ENCODE measurements around the gene TLE6.

Gene TLE6

GRCh38 chr19:3015126-3016057 lies 38.0 kb downstream of the TLE6 start:
- Histone ChIP-seq H3K4me2 (ENCODE audit: low read length) (no peak overlapping the region), H3K9me3 (ENCODE audit: control insufficient read depth, insufficient read depth, low read length) (no peaks in the 10 kb centered on the region), H3K4me3 (ENCODE audit: low read length) (no peak overlapping the region), H3K9me2 (replicated peaks; ENCODE audit: control insufficient read depth, low read length) (no peaks in the 10 kb centered on the region), H4K20me1 (ENCODE audit: control insufficient read depth, insufficient read depth, low read depth, low read length) (no peaks in the 10 kb centered on the region), H3K79me2 (ENCODE audit: control insufficient read depth, low read length) (no peaks in the 10 kb centered on the region), H3K4me1 (ENCODE audit: control insufficient read depth, low read length) (no peaks in the 10 kb centered on the region), H3K36me3 (ENCODE audit: control insufficient read depth, low read length) (no peaks in the 10 kb centered on the region), H3F3A (ENCODE audit: control insufficient read depth, insufficient read depth) (no peaks in the 10 kb centered on the region), H3K27ac (ENCODE audit: low read depth, low read length) (no peak overlapping the region), H3K27me3 (ENCODE audit: control insufficient read depth, low read length) (no peaks in the 10 kb centered on the region)
- TF ChIP-seq CTCF (IDR thresholded peaks at IDR 0.05; ENCODE audit: low read depth, low read length, poor library complexity, severe bottlenecking) (no peak), EZH2phosphoT487 (IDR thresholded peaks at IDR 0.05; ENCODE audit: borderline replicate concordance, low read length) (no peak)

GRCh38 chr19:3017923-3018322 lies 40.6 kb downstream of the TLE6 start:
- Histone ChIP-seq H3K79me2 (ENCODE audit: control insufficient read depth, low read length) (no peaks in the 10 kb centered on the region), H3K9me2 (replicated peaks; ENCODE audit: control insufficient read depth, low read length) (no peaks in the 10 kb centered on the region), H3K4me3 (ENCODE audit: low read length) (no peak overlapping the region), H3K27ac (ENCODE audit: low read depth, low read length) (no peak overlapping the region), H3K4me2 (ENCODE audit: low read length) (no peak overlapping the region), H3K27me3 (ENCODE audit: control insufficient read depth, low read length) (no peaks in the 10 kb centered on the region), H3K9me3 (ENCODE audit: control insufficient read depth, insufficient read depth, low read length) (no peaks in the 10 kb centered on the region), H3F3A (ENCODE audit: control insufficient read depth, insufficient read depth) (no peaks in the 10 kb centered on the region), H3K36me3 (ENCODE audit: control insufficient read depth, low read length) (no peaks in the 10 kb centered on the region), H4K20me1 (ENCODE audit: control insufficient read depth, insufficient read depth, low read depth, low read length) (no peaks in the 10 kb centered on the region), H3K4me1 (ENCODE audit: control insufficient read depth, low read length) (peaks cover 3% of the 10 kb centered on the region; the same call in 1 of the 2 replicates)
- TF ChIP-seq EZH2phosphoT487 (IDR thresholded peaks at IDR 0.05; ENCODE audit: borderline replicate concordance, low read length) (no peak), CTCF (IDR thresholded peaks at IDR 0.05; ENCODE audit: low read depth, low read length, poor library complexity, severe bottlenecking) (no peak)

GRCh38 chr19:3019211-3019854 lies 42.0 kb downstream of the TLE6 start:
- peaks cover 3% of the 10 kb centered on the region for H3K4me1 ChIP-seq (ENCODE audit: control insufficient read depth, low read length)
- H3K9me3 ChIP-seq (ENCODE audit: control insufficient read depth, insufficient read depth, low read length), result no peaks in the 10 kb centered on the region
- no peaks in the 10 kb centered on the region for H3F3A ChIP-seq (ENCODE audit: control insufficient read depth, insufficient read depth)
- H3K9me2 ChIP-seq (replicated peaks; ENCODE audit: control insufficient read depth, low read length), result no peaks in the 10 kb centered on the region
- no peak overlapping the region for H3K4me2 ChIP-seq (ENCODE audit: low read length)
- H3K27me3 ChIP-seq (ENCODE audit: control insufficient read depth, low read length), result peaks cover 4% of the 10 kb centered on the region
- no peak for TF ChIP-seq CTCF (IDR thresholded peaks at IDR 0.05; ENCODE audit: low read depth, low read length, poor library complexity, severe bottlenecking)
- TF ChIP-seq EZH2phosphoT487 (IDR thresholded peaks at IDR 0.05; ENCODE audit: borderline replicate concordance, low read length), result no peak
- H3K36me3 ChIP-seq (ENCODE audit: control insufficient read depth, low read length), result no peaks in the 10 kb centered on the region
- no peak overlapping the region for H3K27ac ChIP-seq (ENCODE audit: low read depth, low read length)
- no peaks in the 10 kb centered on the region for H4K20me1 ChIP-seq (ENCODE audit: control insufficient read depth, insufficient read depth, low read depth, low read length)
- no peaks in the 10 kb centered on the region for H3K79me2 ChIP-seq (ENCODE audit: control insufficient read depth, low read length)
- H3K4me3 ChIP-seq (ENCODE audit: low read length), result no peak overlapping the region
